Naive thymus-derived CD4-positive, alpha-beta T cell (primary cell): ENCODE data around the gene SORCS2. TPM values are rescaled to one million over a fixed set of nuclear protein-coding genes. Genes with fewer than 3 reads are reported as not detected.

Source experiments
- ATAC-seq: fragments of 150-1000 bp; cut with Tn5 transposase; 2 replicates; pipeline ENCODE4 v1.10.0; 2021; ENCODE audit warnings: mild to moderate bottlenecking, moderate library complexity
- CTCF ChIA-PET: fragments of 350-600 bp; sonication (Branson Sonifier 250); formaldehyde crosslinking; loops from one replicate; lab custom pipeline; 2021; ENCODE audit warnings: antibody characterized with exemption; lab: Charles Lee
- POLR2A ChIA-PET: fragments of 350-600 bp; sonication (Branson Sonifier 250); formaldehyde crosslinking; loops from one replicate; lab custom pipeline; 2021; ENCODE audit warnings: antibody characterized with exemption, inconsistent platforms; lab: Charles Lee
- DNase-seq, 9 donors: peaks; one replicate each; pipeline versions ENCODE4 v3.0.0 to v3.0.0-alpha.2; 2020 to 2022; ENCODE audit warnings: mixed read lengths in 1 of 9
- H3K27ac ChIP-seq: one replicate; pipeline ENCODE4 v1.7.0; 2013; ENCODE audit warnings: mild to moderate bottlenecking, low read depth, low read length, moderate library complexity
- H3K27me3 ChIP-seq, 2 donors: one replicate each; pipeline ENCODE4 v1.7.0; 2013; ENCODE audit warnings: low read length in 2 of 2, mild to moderate bottlenecking in 2 of 2, moderate library complexity in 2 of 2; ENCODE audit not compliant: control insufficient read depth in 2 of 2, insufficient read depth in 2 of 2
- H3K36me3 ChIP-seq, 3 experiments: 1 replicate in 2 of 3; 2 replicates in 1 of 3; pipeline ENCODE4 v1.7.0; 2013; ENCODE audit warnings: low read length in 3 of 3, mild to moderate bottlenecking in 3 of 3, moderate library complexity in 1 of 3; ENCODE audit not compliant: insufficient read depth in 3 of 3, control insufficient read depth in 2 of 3
- H3K4me1 ChIP-seq, 2 donors: one replicate each; pipeline ENCODE4 v1.7.0; 2013; ENCODE audit warnings: low read length in 2 of 2, mild to moderate bottlenecking in 2 of 2, moderate library complexity in 1 of 2; ENCODE audit not compliant: control insufficient read depth in 2 of 2, insufficient read depth in 2 of 2
- H3K4me3 ChIP-seq: 2 replicates; pipeline ENCODE4 v1.7.0; 2013; ENCODE audit warnings: mild to moderate bottlenecking, low read length
- H3K9me3 ChIP-seq, 3 experiments: 1 replicate in 2 of 3; 2 replicates in 1 of 3; pipeline ENCODE4 v1.7.0; 2013; ENCODE audit warnings: low read length in 3 of 3; ENCODE audit not compliant: control insufficient read depth in 2 of 3
- H3K27ac Mint-ChIP-seq, 9 donors: one replicate each; pipeline ENCODE4 v1.8.0; 2020 to 2022; ENCODE audit warnings: mixed read lengths in 9 of 9, mild to moderate bottlenecking in 8 of 9, moderate library complexity in 5 of 9, inconsistent platforms in 2 of 9
- H3K27me3 Mint-ChIP-seq, 5 donors: one replicate each; pipeline ENCODE4 v1.8.0; 2021 to 2022; ENCODE audit warnings: mixed read lengths in 5 of 5, mild to moderate bottlenecking in 1 of 5
- H3K36me3 Mint-ChIP-seq, 5 donors: one replicate each; pipeline ENCODE4 v1.8.0; 2020 to 2022; ENCODE audit warnings: mixed read lengths in 5 of 5, mild to moderate bottlenecking in 3 of 5, inconsistent platforms in 1 of 5
- H3K4me1 Mint-ChIP-seq, 7 donors: one replicate each; pipeline ENCODE4 v1.8.0; 2020 to 2022; ENCODE audit warnings: mixed read lengths in 7 of 7, mild to moderate bottlenecking in 3 of 7, inconsistent platforms in 1 of 7
- H3K4me3 Mint-ChIP-seq, 10 donors: one replicate each; pipeline ENCODE4 v1.8.0; 2020 to 2022; ENCODE audit warnings: mild to moderate bottlenecking in 10 of 10, mixed read lengths in 10 of 10, moderate library complexity in 6 of 10, inconsistent platforms in 2 of 10
- H3K9me3 Mint-ChIP-seq, 11 donors: one replicate each; pipeline ENCODE4 v1.8.0; 2020 to 2022; ENCODE audit warnings: mixed read lengths in 11 of 11, mild to moderate bottlenecking in 4 of 11, inconsistent platforms in 1 of 11, moderate library complexity in 1 of 11
- intact Hi-C, 2 donors: fragments of 100-400 bp; cut with micrococcal nuclease; formaldehyde crosslinking; loops; one replicate each; pipeline ENCODE4 v1.15.1; 2023
- polyA plus RNA-seq, 2 donors: library from polyadenylated mRNA; unstranded; fragments of 300-500 nt; fragmentation: Illumina TruSeq; gene quantifications; one replicate each; pipeline ENCODE4 v1.2.3, GENCODE V29; 2021
- total RNA-seq, 6 experiments: library from RNA in 5 of 6; stranded (reverse) in 5 of 6; gene quantifications; 1 replicate in 5 of 6; 2 replicates in 1 of 6; pipeline ENCODE4 v1.2.3 and lab custom pipeline; 2021 to 2026

SORCS2 gene
- total and polyA plus RNA-seq, 7 experiments from 2014 or later = 0.10 TPM; not detected in 6

- ChIA-PET POLR2A (no interaction called here), CTCF (no interaction called here)
- Mint-ChIP-seq H3K27ac (no peak overlapping the region), H3K9me3 (peaks cover 0 to 10% (median 0%) of the 10 kb centered on the region in 11 donors), H3K36me3 (no peaks in the 10 kb centered on the region), H3K4me1 (peaks cover 0 to 7% (median 0%) of the 10 kb centered on the region in 7 donors), H3K27me3 (peaks cover 0 to 3% (median 0%) of the 10 kb centered on the region in 5 donors), H3K4me3 (no peak overlapping the region)
- Histone ChIP-seq H3K27ac (no peak overlapping the region), H3K9me3 (no peaks in the 10 kb centered on the region), H3K36me3 (no peaks in the 10 kb centered on the region), H3K4me3 (no peak overlapping the region), H3K4me1 (no peaks in the 10 kb centered on the region), H3K27me3 (no peaks in the 10 kb centered on the region)
- ATAC-seq (no peak), DNase-seq (no peak)
- intact Hi-C loops = no loop called here
Observed at GRCh38 chr4:7727749-7728148, 535.4 kb downstream of the SORCS2 start.

- Histone ChIP-seq H3K36me3 (no peaks in the 10 kb centered on the region), H3K27ac (no peak overlapping the region), H3K4me1 (no peaks in the 10 kb centered on the region), H3K9me3 (no peaks in the 10 kb centered on the region), H3K4me3 (no peak overlapping the region), H3K27me3 (no peaks in the 10 kb centered on the region)
- intact Hi-C loops = no loop called here
- ATAC-seq (no peak), DNase-seq (no peak)
- H3K36me3 Mint-ChIP-seq = no peaks in the 10 kb centered on the region
- no peak overlapping the region for H3K4me3 Mint-ChIP-seq
- H3K27me3 Mint-ChIP-seq = peaks cover 0 to 3% (median 0%) of the 10 kb centered on the region in 5 donors
- peaks cover 0 to 7% (median 0%) of the 10 kb centered on the region in 7 donors for H3K4me1 Mint-ChIP-seq
- H3K9me3 Mint-ChIP-seq = peaks cover 0 to 1% (median 0%) of the 10 kb centered on the region in 11 donors
- ChIA-PET POLR2A (no interaction called here), CTCF (interaction anchor here (1.2 kb wide), 1 partner anchor 11 kb away, joined by 4 read pairs; no protein-coding TSS in a partner anchor)
- no peak overlapping the region for H3K27ac Mint-ChIP-seq
Observed at GRCh38 chr4:7731437-7731836, 539.1 kb downstream of the SORCS2 start.

GRCh38 chr4:7732263-7732662 lies 539.9 kb downstream of the SORCS2 start:
- no peak overlapping the region for H3K27ac Mint-ChIP-seq
- POLR2A ChIA-PET = interaction anchor here (0.6 kb wide), 1 partner anchor 11 kb away, joined by 4 read pairs; no protein-coding TSS in a partner anchor
- no peak overlapping the region for H3K4me3 ChIP-seq

GRCh38 chr4:7733201-7733600 lies 540.9 kb downstream of the SORCS2 start:
- Histone ChIP-seq H3K4me1 (no peaks in the 10 kb centered on the region), H3K9me3 (no peaks in the 10 kb centered on the region), H3K27me3 (no peaks in the 10 kb centered on the region), H3K27ac (no peak overlapping the region), H3K36me3 (no peaks in the 10 kb centered on the region), H3K4me3 (no peak overlapping the region)
- POLR2A ChIA-PET = no interaction called here
- CTCF ChIA-PET = no interaction called here
- peaks cover 0 to 7% (median 0%) of the 10 kb centered on the region in 7 donors for H3K4me1 Mint-ChIP-seq
- H3K4me3 Mint-ChIP-seq = no peak overlapping the region
- no peaks in the 10 kb centered on the region for H3K36me3 Mint-ChIP-seq
- H3K9me3 Mint-ChIP-seq = peaks cover 0 to 1% (median 0%) of the 10 kb centered on the region in 11 donors
- ATAC-seq = no peak
- H3K27me3 Mint-ChIP-seq = peaks cover 0 to 3% (median 0%) of the 10 kb centered on the region in 5 donors
- H3K27ac Mint-ChIP-seq = peak overlapping the region in 1 of 9 donors; percentile 34
- intact Hi-C loops = no loop called here
- DNase-seq = no peak

More at GRCh38 chr4:7732263-7732662, 539.9 kb downstream of the SORCS2 start:
- peaks cover 0 to 7% (median 0%) of the 10 kb centered on the region in 7 donors for H3K4me1 Mint-ChIP-seq
- DNase-seq = no peak
- Histone ChIP-seq H3K9me3 (no peaks in the 10 kb centered on the region), H3K27ac (no peak overlapping the region), H3K27me3 (no peaks in the 10 kb centered on the region), H3K36me3 (no peaks in the 10 kb centered on the region), H3K4me1 (no peaks in the 10 kb centered on the region)
- H3K4me3 Mint-ChIP-seq = no peak overlapping the region
- ATAC-seq = no peak
- H3K27me3 Mint-ChIP-seq = peaks cover 0 to 3% (median 0%) of the 10 kb centered on the region in 5 donors
- CTCF ChIA-PET = interaction anchor here (1.2 kb wide), 1 partner anchor 12 kb away, joined by 4 read pairs; no protein-coding TSS in a partner anchor
- intact Hi-C loops = no loop called here
- H3K36me3 Mint-ChIP-seq = no peaks in the 10 kb centered on the region
- peaks cover 0 to 1% (median 0%) of the 10 kb centered on the region in 11 donors for H3K9me3 Mint-ChIP-seq

GRCh38 chr4:7733801-7734650 lies 541.7 kb downstream of the SORCS2 start:
- ATAC-seq (no peak), DNase-seq (no peak)
- no peaks in the 10 kb centered on the region for H3K36me3 ChIP-seq
- H3K27me3 ChIP-seq = no peaks in the 10 kb centered on the region
- POLR2A ChIA-PET = no interaction called here
- peaks cover 0 to 1% (median 0%) of the 10 kb centered on the region in 11 donors for H3K9me3 Mint-ChIP-seq
- no peaks in the 10 kb centered on the region for H3K4me1 ChIP-seq
- H3K4me3 ChIP-seq = no peak overlapping the region
- peaks cover 0 to 3% (median 0%) of the 10 kb centered on the region in 5 donors for H3K27me3 Mint-ChIP-seq
- H3K9me3 ChIP-seq = no peaks in the 10 kb centered on the region
- peaks cover 0 to 7% (median 0%) of the 10 kb centered on the region in 7 donors for H3K4me1 Mint-ChIP-seq
- no peak overlapping the region for H3K4me3 Mint-ChIP-seq
- no peaks in the 10 kb centered on the region for H3K36me3 Mint-ChIP-seq
- CTCF ChIA-PET = interaction anchor here (0.7 kb wide), 1 partner anchor 254 kb away, joined by 4 read pairs; no protein-coding TSS in a partner anchor
- intact Hi-C loops = no loop called here
- H3K27ac Mint-ChIP-seq = peak overlapping the region in 2 of 9 donors; percentile 34 to 51
- H3K27ac ChIP-seq = no peak overlapping the region

- CTCF ChIA-PET = no interaction called here
- H3K27me3 ChIP-seq = no peaks in the 10 kb centered on the region
- Mint-ChIP-seq H3K4me1 (peaks cover 0 to 7% (median 0%) of the 10 kb centered on the region in 7 donors), H3K9me3 (peaks cover 0 to 1% (median 0%) of the 10 kb centered on the region in 11 donors), H3K27me3 (peaks cover 0 to 3% (median 0%) of the 10 kb centered on the region in 5 donors), H3K4me3 (no peak overlapping the region), H3K27ac (peak overlapping the region in 1 of 9 donors; percentile 72), H3K36me3 (no peaks in the 10 kb centered on the region)
- intact Hi-C loops = no loop called here
- H3K9me3 ChIP-seq = no peaks in the 10 kb centered on the region
- ATAC-seq = no peak
- POLR2A ChIA-PET = no interaction called here
- no peaks in the 10 kb centered on the region for H3K4me1 ChIP-seq
- no peak overlapping the region for H3K27ac ChIP-seq
- no peak overlapping the region for H3K4me3 ChIP-seq
- DNase-seq = no peak
- H3K36me3 ChIP-seq = no peaks in the 10 kb centered on the region
Observed at GRCh38 chr4:7734651-7735260, 542.4 kb downstream of the SORCS2 start.
